H1 (cell line): ENCODE measurements around the gene TAGLN2. TPM values are rescaled to one million over a fixed set of nuclear protein-coding genes. Genes with fewer than 3 reads are reported as not detected.

Source experiments
- BRCA1 ChIP-seq: IDR thresholded peaks from 2 replicates; pipeline ENCODE4 v1.6.1; 2012; ENCODE audit warnings: low read depth, low read length, improper control_type of control experiment
- KDM1A ChIP-seq: fragments of 200-600, 300-600 bp; sonication (generic); IDR thresholded peaks from 2 replicates; pipeline ENCODE4 v1.7.1; 2016; ENCODE audit warnings: mild to moderate bottlenecking, low read length, borderline replicate concordance
- SP2 ChIP-seq: IDR thresholded peaks from 2 replicates; pipeline ENCODE4 v1.6.1; 2012; ENCODE audit warnings: mild to moderate bottlenecking, low read length, inconsistent platforms
- polyA plus RNA-seq, 7 experiments: library from polyadenylated mRNA; depleted of rRNA in 3 of 7; stranded (reverse) in 5 of 7; unstranded in 2 of 7; fragments of >200 nt in 5 of 7; fragments of 200-250 nt in 2 of 7; gene quantifications; 1 replicate in 5 of 7; 2 replicates in 1 of 7; 4 replicates in 1 of 7; pipeline versions ENCODE4 v1.2.1 to v1.2.3, GENCODE V29; 2011 to 2013; ENCODE audit warnings: missing spikeins in 2 of 7, mixed read lengths in 2 of 7
- total RNA-seq: library from RNA; stranded (reverse); fragmentation: NEBNext Ultra II Directional; extraction: Animal tissue kit (Norgen Biotek cat#: 25700); gene quantifications from 2 replicates; pipeline ENCODE4 v1.2.1, GENCODE V29; 2021

TAGLN2 gene
- total and polyA plus RNA-seq, 2 of the 8 experiments (the other 6 are each of a cell fraction or from before 2014, with no cell fraction given) = 93.0 to 114 TPM

- no peak for TF ChIP-seq BRCA1
- TF ChIP-seq KDM1A = no peak
- TF ChIP-seq SP2 = no peak
Observed at GRCh38 chr1:159884296-159884695, 41.0 kb downstream of the TAGLN2 start (continued).
